Colon (tissue), 2 donors: ENCODE data around the gene KCNQ4.

Source experiments
- FAIRE-seq: peaks from 2 replicates; lab custom pipeline; 2012; peaks lifted over from hg19 to GRCh38; lab: Jason Lieb, UNC
- donor health status: control.
- donor health status: control.

The KCNQ4 gene

DNA sequence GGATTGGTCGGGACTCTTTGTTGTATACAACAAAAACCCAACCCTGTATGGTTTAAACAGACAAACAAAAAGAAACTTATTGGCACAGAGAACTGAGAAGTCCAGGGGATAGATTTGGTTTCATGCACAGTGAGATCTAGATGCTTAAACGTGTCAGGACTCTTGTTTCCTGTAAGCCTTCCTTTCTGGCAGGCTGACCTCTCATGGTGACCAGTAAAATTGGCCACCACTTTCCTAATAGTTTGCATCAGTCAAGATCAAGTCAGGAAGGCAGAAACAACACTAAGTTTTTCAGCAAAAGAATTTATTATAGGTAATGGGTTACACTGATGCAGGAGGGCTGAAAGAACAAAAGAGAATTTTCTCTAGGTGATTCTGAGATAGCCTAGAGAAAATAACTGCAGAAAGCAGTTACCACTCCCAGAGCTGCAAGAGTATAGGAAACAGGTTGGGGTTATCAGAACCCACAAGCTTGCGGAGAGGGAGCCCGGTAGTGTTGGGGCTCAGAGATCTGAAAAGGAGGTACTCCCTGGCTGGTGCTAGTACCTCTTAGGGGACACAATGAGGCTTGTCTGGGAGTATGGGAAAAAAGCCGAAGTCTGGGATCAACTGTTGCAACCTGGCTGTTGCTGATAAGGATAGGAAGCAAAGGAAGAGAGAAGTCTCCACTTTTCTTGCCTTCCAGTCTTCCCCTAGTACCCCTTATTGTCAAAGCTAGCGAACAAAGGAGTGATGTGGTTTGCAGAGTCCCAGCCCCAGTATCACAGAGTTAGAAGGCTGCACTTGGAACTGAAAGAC, 57.1 kb downstream of the KCNQ4 start:
- FAIRE-seq = no peak

GRCh38 chr1:40841602-40842001, 58.0 kb downstream of the KCNQ4 start:
- FAIRE-seq = no peak

GRCh38 chr1:40842207-40842606, 58.6 kb downstream of the KCNQ4 start:
- no peak for FAIRE-seq

GRCh38 chr1:40842691-40843090, 59.1 kb downstream of the KCNQ4 start:
- no peak for FAIRE-seq

DNA sequence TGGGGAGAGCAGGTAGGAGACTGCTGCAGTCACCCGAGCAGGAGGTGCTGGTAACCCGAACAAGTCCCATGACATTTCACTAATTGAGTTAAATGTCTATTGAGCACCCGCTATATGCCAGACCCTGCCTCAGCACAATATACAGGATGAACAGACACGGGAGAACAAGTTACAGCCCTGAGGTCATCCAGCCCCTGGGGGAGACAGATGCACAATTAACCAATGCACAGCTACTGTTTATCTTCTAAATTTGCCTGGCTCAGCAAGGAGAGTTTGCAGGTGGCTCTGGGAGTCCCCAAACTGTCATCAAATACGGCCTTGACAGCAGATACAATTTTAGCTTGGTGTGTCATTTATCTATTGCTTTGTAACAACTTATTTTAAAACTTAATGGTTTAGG, 60.5 kb downstream of the KCNQ4 start:
- FAIRE-seq = no peak

GRCh38 chr1:40844887-40845878, 61.6 kb downstream of the KCNQ4 start:
- no peak for FAIRE-seq

DNA sequence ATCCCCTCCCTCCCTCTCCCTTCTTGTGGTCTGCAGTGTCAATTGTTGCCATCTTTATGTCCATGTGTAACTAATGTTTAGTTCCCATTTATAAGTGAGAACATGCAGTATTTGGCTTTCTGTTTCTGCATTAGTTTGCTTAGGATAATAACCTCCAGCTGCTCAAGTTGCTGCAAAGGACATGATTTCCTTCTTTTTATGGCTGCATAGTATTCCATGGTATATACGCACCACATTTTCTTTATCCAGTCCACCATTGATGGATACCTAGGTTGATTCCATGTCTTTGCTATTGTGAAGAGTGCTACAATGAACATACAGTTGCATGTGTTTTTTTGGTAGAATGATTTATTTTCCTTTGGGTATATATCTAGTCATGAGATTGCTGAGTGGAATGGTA, 62.3 kb downstream of the KCNQ4 start:
- FAIRE-seq = no peak

GRCh38 chr1:40847023-40847745, 63.6 kb downstream of the KCNQ4 start:
- FAIRE-seq = no peak

DNA sequence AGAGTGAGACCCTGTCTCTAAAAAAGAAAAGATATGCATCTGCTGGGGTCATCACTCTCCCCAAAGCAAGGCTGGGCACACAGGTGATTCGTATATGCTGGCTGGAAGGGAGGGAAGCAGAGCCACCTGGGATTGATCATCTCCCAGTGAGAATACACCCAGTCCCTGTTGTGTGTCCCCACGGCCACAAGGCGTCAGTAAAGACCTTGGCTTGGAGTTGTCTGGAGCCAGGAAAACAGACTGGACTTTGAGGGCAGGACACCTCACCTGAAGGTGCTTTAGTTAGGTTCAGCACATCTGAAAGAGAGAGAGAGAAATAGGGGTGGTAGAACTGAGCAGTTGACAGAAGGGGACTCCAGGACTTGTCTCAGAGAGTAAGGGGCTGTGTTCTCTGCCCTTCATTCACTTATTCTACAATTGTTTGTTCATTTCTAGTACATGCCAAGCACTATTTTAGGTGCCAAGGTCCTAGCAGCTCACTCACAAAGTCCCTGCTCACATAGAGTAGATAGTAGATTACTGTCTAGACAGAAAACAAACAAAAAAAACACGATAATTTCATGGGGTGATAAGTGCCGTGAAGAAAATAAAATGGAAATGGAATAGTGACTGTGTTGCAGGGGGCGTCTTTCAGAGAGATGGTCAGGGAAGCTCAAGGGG, 65.1 kb downstream of the KCNQ4 start:
- FAIRE-seq = no peak

GRCh38 chr1:40849801-40850592, 66.4 kb downstream of the KCNQ4 start:
- no peak for FAIRE-seq

DNA sequence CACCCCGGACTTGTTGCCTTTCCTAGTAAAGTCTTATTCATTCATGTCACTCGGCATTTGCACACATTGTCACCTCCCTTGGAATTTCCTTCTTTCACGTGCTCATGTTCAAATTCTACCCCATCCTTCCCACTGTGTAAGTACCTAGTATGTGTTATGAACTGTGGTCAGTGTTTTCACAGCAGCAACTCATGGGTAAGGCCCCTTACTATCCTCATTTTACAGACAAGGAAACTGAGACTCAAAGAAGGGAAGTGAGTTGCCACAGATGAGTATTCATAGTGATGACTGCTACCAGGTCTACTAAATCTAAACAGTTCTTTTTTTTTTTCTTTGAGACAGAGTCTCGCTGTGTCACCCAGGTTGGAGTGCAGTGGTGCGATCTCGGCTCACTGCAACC, 68.1 kb downstream of the KCNQ4 start:
- no peak for FAIRE-seq

- no peak for FAIRE-seq
Observed at GRCh38 chr1:40853113-40853884, 69.7 kb downstream of the KCNQ4 start.

- no peak for FAIRE-seq
Observed at GRCh38 chr1:40853885-40854170, 70.2 kb downstream of the KCNQ4 start.

GRCh38 chr1:40855513-40855912, 71.9 kb downstream of the KCNQ4 start:
- no peak for FAIRE-seq

DNA sequence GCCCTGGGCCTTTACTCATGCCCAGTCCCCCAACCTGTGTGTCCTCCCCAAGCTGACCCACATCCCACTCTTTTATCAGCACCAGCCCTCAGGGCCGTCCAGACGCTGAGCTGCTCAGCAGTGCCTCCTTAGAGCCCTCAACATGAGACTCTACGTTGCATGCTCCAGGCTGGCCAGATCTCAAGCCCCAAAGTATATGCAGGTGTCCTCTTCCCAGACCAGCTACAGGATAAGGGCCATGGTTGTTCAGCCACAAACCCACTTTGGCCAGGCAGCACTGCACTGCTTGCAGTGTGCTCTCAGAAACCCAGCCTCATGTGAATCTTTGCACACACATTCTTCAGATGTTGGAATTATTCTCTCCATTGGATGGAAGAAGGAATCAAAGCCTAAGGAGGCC, 72.5 kb downstream of the KCNQ4 start:
- FAIRE-seq = no peak

DNA sequence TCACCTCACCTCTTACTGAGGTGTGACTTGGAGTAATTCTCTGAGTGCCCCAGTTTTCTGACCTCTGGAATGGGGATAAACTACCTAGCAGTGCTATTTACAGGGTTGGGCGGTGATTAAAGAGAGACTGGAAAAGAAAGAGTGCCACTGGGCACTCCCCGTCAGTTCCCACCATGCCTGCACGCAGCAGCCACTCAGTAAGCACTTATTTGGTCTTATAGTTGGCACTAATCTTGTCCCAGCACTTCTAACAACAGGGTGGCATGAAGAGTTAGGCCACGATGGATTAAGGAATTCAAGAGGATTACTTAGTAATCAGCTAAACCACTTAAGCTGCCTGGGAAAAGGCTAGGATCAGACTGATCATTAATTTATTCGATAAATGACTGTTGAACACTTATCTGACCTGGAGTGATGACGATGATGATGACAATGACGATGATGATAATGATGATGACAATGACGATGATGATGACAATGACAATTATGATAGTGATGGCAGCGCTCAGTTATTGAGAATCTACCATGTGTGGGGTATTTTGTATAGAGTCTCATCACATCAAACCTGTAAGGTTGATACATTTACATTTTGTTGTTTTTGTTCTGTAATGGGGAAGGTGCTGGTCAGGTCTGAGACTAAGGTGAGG, 73.2 kb downstream of the KCNQ4 start:
- FAIRE-seq = no peak

DNA sequence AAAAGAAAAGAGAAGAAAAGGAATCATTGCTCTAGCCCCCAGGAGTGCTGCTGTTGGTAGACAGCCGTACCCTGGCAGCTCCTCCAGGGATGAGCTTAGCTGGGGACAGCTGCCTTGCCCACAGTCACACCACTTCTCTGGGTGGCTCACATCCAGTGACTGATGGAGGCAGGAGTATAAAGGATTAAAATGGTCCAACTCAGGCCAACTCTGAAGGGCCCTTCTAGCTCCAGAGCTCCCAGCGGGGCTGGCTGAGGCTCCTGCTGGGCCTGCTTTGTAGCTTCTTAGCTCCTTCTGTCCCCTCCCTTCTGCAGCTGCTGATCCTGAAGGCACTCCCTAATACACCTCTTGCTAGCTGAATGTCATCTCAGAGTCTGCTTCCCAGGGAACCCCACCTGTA, 74.2 kb downstream of the KCNQ4 start:
- FAIRE-seq = no peak

GRCh38 chr1:40858856-40859416, 75.3 kb downstream of the KCNQ4 start:
- FAIRE-seq = no peak

DNA sequence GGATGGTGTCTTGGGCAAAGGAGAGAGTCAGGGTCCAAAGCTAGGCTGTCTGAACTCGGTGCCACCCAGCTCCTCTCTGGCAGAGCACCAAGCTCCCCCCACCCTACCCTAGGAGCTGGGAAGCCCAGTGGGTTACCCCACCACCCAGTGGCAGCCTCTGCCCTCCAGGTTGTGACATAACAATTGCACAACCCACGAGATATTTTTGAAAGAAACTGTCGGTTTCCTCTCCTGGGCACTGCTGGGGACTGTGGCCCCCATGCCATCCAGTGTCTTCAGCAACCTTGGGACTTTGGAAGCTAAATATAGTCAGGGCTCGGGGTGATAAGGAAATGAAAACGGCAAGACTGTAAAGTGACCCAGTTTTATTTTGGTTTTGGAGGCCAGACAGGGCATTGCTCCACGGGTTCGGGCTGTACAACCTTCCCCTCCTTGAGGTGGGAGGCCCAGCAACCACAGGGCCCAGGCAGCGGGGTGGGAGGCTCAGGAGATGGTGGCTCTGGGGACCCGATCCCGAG, 77.2 kb downstream of the KCNQ4 start:
- FAIRE-seq = no peak
